Measurements from ENCODE around the gene TMEM59L.

The TMEM59L gene

GRCh38 chr19:18610556-18611326, 1.9 kb upstream of the TMEM59L start:
- Histone ChIP-seq H3K23ac (ENCODE audit: low read length) (no peak overlapping the region), H3K9ac (ENCODE audit: low read length) (no peak overlapping the region), H3K18ac (ENCODE audit: low read length) (no peak overlapping the region), H4K12ac (ENCODE audit: low read depth, low read length) (no peak overlapping the region), H3K4me3 (ENCODE audit: low read depth, low read length) (no peak overlapping the region), H3K4me2 (ENCODE audit: low read length) (peak overlapping the region; percentile 25), H4K91ac (ENCODE audit: low read depth, low read length) (no peak overlapping the region), H2BK5ac (ENCODE audit: low read depth, low read length, poor library complexity) (no peak overlapping the region), H3K27ac (ENCODE audit: low read depth, low read length) (no peak overlapping the region), H3K79me2 (ENCODE audit: control insufficient read depth, insufficient read depth, low read length, poor library complexity) (no peaks in the 10 kb centered on the region), H3K9me3 (ENCODE audit: insufficient read depth, low read depth, low read length) (peaks cover 3% of the 10 kb centered on the region), H2AFZ (ENCODE audit: insufficient read depth, low read length, poor library complexity) (no peak overlapping the region), H3K14ac (ENCODE audit: low read length) (no peak overlapping the region), H4K8ac (ENCODE audit: low read depth, low read length) (no peak overlapping the region), H2BK120ac (ENCODE audit: insufficient read depth, low read length, poor library complexity) (no peak overlapping the region), H3K4me1 (ENCODE audit: control insufficient read depth in 1 of 2, insufficient read depth in 2 of 2, low read length in 2 of 2) (peaks cover 15 to 20% of the 10 kb centered on the region in 2 experiments), H3K36me3 (ENCODE audit: control insufficient read depth in 1 of 2, insufficient read depth in 2 of 2, low read length in 2 of 2) (no peaks in the 10 kb centered on the region), H2BK12ac (ENCODE audit: low read length) (no peak overlapping the region), H3K79me1 (ENCODE audit: low read length) (peaks cover 3% of the 10 kb centered on the region), H3K27me3 (ENCODE audit: insufficient read depth, low read length) (peaks cover 83% of the 10 kb centered on the region), H3K4ac (ENCODE audit: low read depth, low read length) (no peak overlapping the region), H2AK5ac (ENCODE audit: low read length) (no peak overlapping the region)
- WGBS (ENCODE audit: extremely low coverage, insufficient coverage, insufficient read length) = no CpG with 5 or more reads among the region's 45 CpGs
- no peak for DNase-seq

GRCh38 chr19:18611327-18612050, 1.2 kb upstream of the TMEM59L start:
- Histone ChIP-seq H3K27me3 (ENCODE audit: insufficient read depth, low read length) (peaks cover 77% of the 10 kb centered on the region), H3K36me3 (ENCODE audit: control insufficient read depth in 1 of 2, insufficient read depth in 2 of 2, low read length in 2 of 2) (no peaks in the 10 kb centered on the region), H2BK12ac (ENCODE audit: low read length) (no peak overlapping the region), H3K23ac (ENCODE audit: low read length) (no peak overlapping the region), H2BK120ac (ENCODE audit: insufficient read depth, low read length, poor library complexity) (no peak overlapping the region), H4K8ac (ENCODE audit: low read depth, low read length) (no peak overlapping the region), H4K91ac (ENCODE audit: low read depth, low read length) (no peak overlapping the region), H3K9me3 (ENCODE audit: insufficient read depth, low read depth, low read length) (peaks cover 3% of the 10 kb centered on the region), H3K14ac (ENCODE audit: low read length) (no peak overlapping the region), H3K9ac (ENCODE audit: low read length) (no peak overlapping the region), H2AFZ (ENCODE audit: insufficient read depth, low read length, poor library complexity) (no peak overlapping the region), H2BK5ac (ENCODE audit: low read depth, low read length, poor library complexity) (no peak overlapping the region), H3K4me2 (ENCODE audit: low read length) (peak overlapping the region; percentile 27), H3K4me1 (ENCODE audit: control insufficient read depth in 1 of 2, insufficient read depth in 2 of 2, low read length in 2 of 2) (peaks cover 15 to 20% of the 10 kb centered on the region in 2 experiments), H4K12ac (ENCODE audit: low read depth, low read length) (no peak overlapping the region), H3K27ac (ENCODE audit: low read depth, low read length) (no peak overlapping the region), H3K79me2 (ENCODE audit: control insufficient read depth, insufficient read depth, low read length, poor library complexity) (no peaks in the 10 kb centered on the region), H3K4ac (ENCODE audit: low read depth, low read length) (no peak overlapping the region), H3K4me3 (ENCODE audit: low read depth, low read length) (no peak overlapping the region), H3K18ac (ENCODE audit: low read length) (no peak overlapping the region), H2AK5ac (ENCODE audit: low read length) (no peak overlapping the region), H3K79me1 (ENCODE audit: low read length) (peaks cover 3% of the 10 kb centered on the region)
- peak; percentile 18 to 49 for DNase-seq
- WGBS (ENCODE audit: extremely low coverage, insufficient coverage, insufficient read length) = no CpG with 5 or more reads among the region's 62 CpGs

- Histone ChIP-seq H3K4me1 (ENCODE audit: control insufficient read depth in 1 of 2, insufficient read depth in 2 of 2, low read length in 2 of 2) (peaks cover 15 to 18% of the 10 kb centered on the region in 2 experiments), H3K79me2 (ENCODE audit: control insufficient read depth, insufficient read depth, low read length, poor library complexity) (no peaks in the 10 kb centered on the region), H4K91ac (ENCODE audit: low read depth, low read length) (no peak overlapping the region), H2BK120ac (ENCODE audit: insufficient read depth, low read length, poor library complexity) (no peak overlapping the region), H2BK5ac (ENCODE audit: low read depth, low read length, poor library complexity) (no peak overlapping the region), H4K8ac (ENCODE audit: low read depth, low read length) (no peak overlapping the region), H3K9me3 (ENCODE audit: insufficient read depth, low read depth, low read length) (peaks cover 3% of the 10 kb centered on the region), H3K79me1 (ENCODE audit: low read length) (peaks cover 3% of the 10 kb centered on the region), H3K4me2 (ENCODE audit: low read length) (peak overlapping the region; percentile 59), H3K14ac (ENCODE audit: low read length) (no peak overlapping the region), H3K36me3 (ENCODE audit: control insufficient read depth in 1 of 2, insufficient read depth in 2 of 2, low read length in 2 of 2) (no peaks in the 10 kb centered on the region), H3K4me3 (ENCODE audit: low read depth, low read length) (no peak overlapping the region), H2AK5ac (ENCODE audit: low read length) (no peak overlapping the region), H2BK12ac (ENCODE audit: low read length) (no peak overlapping the region), H3K27ac (ENCODE audit: low read depth, low read length) (no peak overlapping the region), H3K9ac (ENCODE audit: low read length) (no peak overlapping the region), H4K12ac (ENCODE audit: low read depth, low read length) (no peak overlapping the region), H3K4ac (ENCODE audit: low read depth, low read length) (no peak overlapping the region), H3K18ac (ENCODE audit: low read length) (no peak overlapping the region), H3K27me3 (ENCODE audit: insufficient read depth, low read length) (peaks cover 74% of the 10 kb centered on the region), H2AFZ (ENCODE audit: insufficient read depth, low read length, poor library complexity) (no peak overlapping the region), H3K23ac (ENCODE audit: low read length) (no peak overlapping the region)
- DNase-seq = no peak
- no CpG with 5 or more reads among the region's 30 CpGs for WGBS (ENCODE audit: extremely low coverage, insufficient coverage, insufficient read length)
Observed at GRCh38 chr19:18612051-18612771, 459 bp upstream of the TMEM59L start.

GRCh38 chr19:18613589-18614234, 1.0 kb downstream of the TMEM59L start:
- Histone ChIP-seq H3K14ac (ENCODE audit: low read length) (no peak overlapping the region), H2BK12ac (ENCODE audit: low read length) (no peak overlapping the region), H2BK5ac (ENCODE audit: low read depth, low read length, poor library complexity) (no peak overlapping the region), H3K79me2 (ENCODE audit: control insufficient read depth, insufficient read depth, low read length, poor library complexity) (no peaks in the 10 kb centered on the region), H4K12ac (ENCODE audit: low read depth, low read length) (no peak overlapping the region), H3K4me1 (ENCODE audit: control insufficient read depth in 1 of 2, insufficient read depth in 2 of 2, low read length in 2 of 2) (peaks cover 15 to 16% of the 10 kb centered on the region in 2 experiments), H2AFZ (ENCODE audit: insufficient read depth, low read length, poor library complexity) (no peak overlapping the region), H2AK5ac (ENCODE audit: low read length) (no peak overlapping the region), H3K23ac (ENCODE audit: low read length) (no peak overlapping the region), H3K18ac (ENCODE audit: low read length) (no peak overlapping the region), H3K79me1 (ENCODE audit: low read length) (peaks cover 3% of the 10 kb centered on the region), H3K9ac (ENCODE audit: low read length) (no peak overlapping the region), H2BK120ac (ENCODE audit: insufficient read depth, low read length, poor library complexity) (no peak overlapping the region), H3K4ac (ENCODE audit: low read depth, low read length) (no peak overlapping the region), H3K4me2 (ENCODE audit: low read length) (no peak overlapping the region), H3K9me3 (ENCODE audit: insufficient read depth, low read depth, low read length) (peaks cover 3% of the 10 kb centered on the region), H3K36me3 (ENCODE audit: control insufficient read depth in 1 of 2, insufficient read depth in 2 of 2, low read length in 2 of 2) (no peaks in the 10 kb centered on the region), H3K27ac (ENCODE audit: low read depth, low read length) (no peak overlapping the region), H3K4me3 (ENCODE audit: low read depth, low read length) (no peak overlapping the region), H4K91ac (ENCODE audit: low read depth, low read length) (no peak overlapping the region), H4K8ac (ENCODE audit: low read depth, low read length) (no peak overlapping the region), H3K27me3 (ENCODE audit: insufficient read depth, low read length) (peaks cover 59% of the 10 kb centered on the region)
- DNase-seq = no peak
- no CpG with 5 or more reads among the region's 23 CpGs for WGBS (ENCODE audit: extremely low coverage, insufficient coverage, insufficient read length)
